Smooth muscle cell of bladder (primary cell): ENCODE data around the gene TMCC3. TPM values are rescaled to one million over a fixed set of nuclear protein-coding genes. Genes with fewer than 3 reads are reported as not detected.

Experiments used
- total RNA-seq: library from RNA; depleted of rRNA; stranded (reverse); fragments of >200 nt; gene quantifications from 2 replicates; pipeline ENCODE4 v1.2.3, GENCODE V29; 2014

TMCC3 gene, protein sequence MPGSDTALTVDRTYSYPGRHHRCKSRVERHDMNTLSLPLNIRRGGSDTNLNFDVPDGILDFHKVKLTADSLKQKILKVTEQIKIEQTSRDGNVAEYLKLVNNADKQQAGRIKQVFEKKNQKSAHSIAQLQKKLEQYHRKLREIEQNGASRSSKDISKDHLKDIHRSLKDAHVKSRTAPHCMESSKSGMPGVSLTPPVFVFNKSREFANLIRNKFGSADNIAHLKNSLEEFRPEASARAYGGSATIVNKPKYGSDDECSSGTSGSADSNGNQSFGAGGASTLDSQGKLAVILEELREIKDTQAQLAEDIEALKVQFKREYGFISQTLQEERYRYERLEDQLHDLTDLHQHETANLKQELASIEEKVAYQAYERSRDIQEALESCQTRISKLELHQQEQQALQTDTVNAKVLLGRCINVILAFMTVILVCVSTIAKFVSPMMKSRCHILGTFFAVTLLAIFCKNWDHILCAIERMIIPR
- 0.71 and 1.4 TPM in 2 replicates for total RNA-seq

DNA sequence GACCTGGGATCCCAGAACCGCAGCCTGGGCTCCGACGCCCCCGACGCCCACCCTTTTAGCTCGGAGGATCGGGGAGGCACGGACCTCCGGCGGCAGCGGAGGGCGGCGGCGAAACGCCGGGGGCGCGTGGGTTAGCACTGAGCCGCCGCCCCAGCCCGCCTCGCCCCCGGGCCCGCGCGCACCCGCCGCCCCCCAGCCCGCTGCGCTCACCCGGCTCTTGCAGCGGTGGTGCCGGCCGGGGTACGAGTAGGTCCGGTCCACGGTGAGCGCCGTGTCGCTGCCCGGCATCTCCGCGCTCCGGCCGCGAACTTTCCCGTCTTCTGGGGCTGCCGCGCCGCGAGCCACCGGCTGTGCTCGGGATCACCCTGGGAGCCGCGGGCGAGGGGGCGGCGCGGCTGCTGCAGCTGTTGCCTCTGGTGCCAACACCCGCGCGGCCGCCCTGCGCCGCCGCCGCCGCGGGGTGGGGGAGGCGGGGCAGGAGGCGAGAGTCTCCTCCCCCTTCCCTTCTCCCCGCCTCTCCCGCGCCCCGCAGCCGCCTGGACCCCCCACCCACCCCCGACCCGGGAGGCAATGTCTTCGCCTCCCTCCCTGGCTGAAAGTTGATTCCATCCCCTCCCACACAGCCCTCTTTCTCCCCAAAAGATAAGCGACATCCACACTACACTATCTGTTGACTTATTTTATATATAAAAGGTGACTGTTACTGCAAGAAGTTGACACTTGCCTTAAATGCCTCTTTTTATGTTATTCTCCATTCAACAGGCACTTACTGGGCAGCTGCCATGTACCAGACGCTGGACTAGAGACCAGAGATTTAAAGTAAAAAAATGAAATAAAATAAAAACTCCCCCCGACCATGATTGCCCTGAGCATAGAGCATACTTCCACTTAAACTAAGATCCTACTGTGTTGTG is at the start of gene TMCC3:
Gene TMCC3 (minus strand): TSS at position 415 of the 914 bp plus-strand sequence. CDS start 127 bp downstream, at position 288.

Other genes with a start within 250 kb of the TMCC3 start
- gene CEP83, start 190.7 kb downstream of the TMCC3 start, total RNA-seq: 6.3 and 8.0 TPM in 2 replicates